Activated B cell treated with CpG ODN at 0.5 μM for 24 hours (primary cell): ENCODE measurements around the gene ARL15. TPM values are rescaled to one million over a fixed set of nuclear protein-coding genes. Genes with fewer than 3 reads are reported as not detected.

Experiments used
- ATAC-seq: fragments of 200-7000 bp; cut with Tn5 transposase; one replicate; pipeline ENCODE4 v1.10.0; 2021; ENCODE audit warnings: low read depth, mild to moderate bottlenecking, moderate library complexity
- CTCF ChIA-PET: fragments of 350-600 bp; sonication (Branson Sonifier 250); formaldehyde crosslinking; loops from one replicate; lab custom pipeline; 2021; ENCODE audit warnings: antibody characterized with exemption; lab: Charles Lee
- POLR2A ChIA-PET: fragments of 350-600 bp; sonication (Branson Sonifier 250); formaldehyde crosslinking; loops from one replicate; lab custom pipeline; 2021; ENCODE audit warnings: antibody characterized with exemption; lab: Charles Lee
- DNase-seq: peaks from one replicate; pipeline ENCODE4 v3.0.0; 2022
- H3K27ac Mint-ChIP-seq: one replicate; pipeline ENCODE4 v1.8.0; 2020; ENCODE audit warnings: mixed read lengths
- H3K27me3 Mint-ChIP-seq: one replicate; pipeline ENCODE4 v1.8.0; 2021; ENCODE audit warnings: mixed read lengths
- H3K36me3 Mint-ChIP-seq: one replicate; pipeline ENCODE4 v1.8.0; 2021; ENCODE audit warnings: low read depth, mixed read lengths
- H3K4me1 Mint-ChIP-seq: one replicate; pipeline ENCODE4 v1.8.0; 2021; ENCODE audit warnings: mixed read lengths
- H3K4me3 Mint-ChIP-seq: one replicate; pipeline ENCODE4 v1.8.0; 2020; ENCODE audit warnings: mild to moderate bottlenecking, mixed read lengths
- H3K9me3 Mint-ChIP-seq: one replicate; pipeline ENCODE4 v1.8.0; 2020; ENCODE audit warnings: mixed read lengths
- CTCF ChIP-seq: fragments of 200-600 bp; IDR thresholded peaks from one replicate; pipeline ENCODE4 v1.8.0; 2022; ENCODE audit warnings: antibody characterized with exemption, mild to moderate bottlenecking
- intact Hi-C: fragments of 100-400 bp; cut with micrococcal nuclease; formaldehyde crosslinking; loops from one replicate; pipeline ENCODE4 v1.15.1; 2024
- total RNA-seq: library from RNA; stranded (reverse); gene quantifications from 2 replicates; pipeline ENCODE4 v1.2.3, GENCODE V29; 2022

ARL15 gene
- total RNA-seq, 1 donor from 2014 or later: 17.5 TPM

DNA sequence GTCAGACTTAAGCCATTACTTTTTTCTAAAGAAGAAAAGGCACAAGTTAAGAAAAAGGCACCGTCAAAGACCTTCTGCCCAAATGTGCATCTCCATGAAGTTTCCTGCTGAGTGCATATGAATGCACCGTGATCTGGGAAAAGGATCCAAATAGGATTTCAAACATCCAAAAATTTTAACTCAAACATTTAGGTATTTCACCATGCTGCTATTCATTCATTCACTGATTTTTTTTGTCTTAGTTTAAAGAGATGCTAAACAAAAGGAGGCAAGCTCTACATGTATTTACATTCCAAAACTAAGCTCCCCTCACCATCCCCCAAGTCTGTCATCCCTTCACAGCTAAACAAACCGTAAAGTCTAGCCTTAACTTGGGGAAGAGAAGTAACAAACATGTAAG lies 291.9 kb downstream of the ARL15 start:
- no peak for ATAC-seq
- no peak for TF ChIP-seq CTCF
- Mint-ChIP-seq H3K27me3 (no peaks in the 10 kb centered on the region), H3K27ac (no peak overlapping the region), H3K9me3 (no peaks in the 10 kb centered on the region), H3K4me1 (peaks cover 4% of the 10 kb centered on the region), H3K36me3 (peaks cover 28% of the 10 kb centered on the region), H3K4me3 (no peak overlapping the region)
- ChIA-PET POLR2A (no interaction called here), CTCF (no interaction called here)
- intact Hi-C loops: no loop called here
- DNase-seq: no peak

GRCh38 chr5:54017580-54017979 lies 292.8 kb downstream of the ARL15 start:
- peaks cover 4% of the 10 kb centered on the region for H3K4me1 Mint-ChIP-seq
- no peak for TF ChIP-seq CTCF
- DNase-seq (no peak), ATAC-seq (no peak)
- H3K9me3 Mint-ChIP-seq: no peaks in the 10 kb centered on the region
- no peaks in the 10 kb centered on the region for H3K27me3 Mint-ChIP-seq
- intact Hi-C loops: no loop called here
- ChIA-PET CTCF (no interaction called here), POLR2A (no interaction called here)
- H3K36me3 Mint-ChIP-seq: peaks cover 28% of the 10 kb centered on the region
- H3K4me3 Mint-ChIP-seq: no peak overlapping the region
- H3K27ac Mint-ChIP-seq: no peak overlapping the region

GRCh38 chr5:54013556-54014194 lies 296.7 kb downstream of the ARL15 start:
- Mint-ChIP-seq H3K4me3 (no peak overlapping the region), H3K27ac (no peak overlapping the region), H3K27me3 (no peaks in the 10 kb centered on the region), H3K4me1 (no peaks in the 10 kb centered on the region), H3K36me3 (peaks cover 29% of the 10 kb centered on the region), H3K9me3 (no peaks in the 10 kb centered on the region)
- DNase-seq: no peak
- ChIA-PET POLR2A (no interaction called here), CTCF (no interaction called here)
- TF ChIP-seq CTCF: no peak
- ATAC-seq: no peak
- intact Hi-C loops: no loop called here

DNA sequence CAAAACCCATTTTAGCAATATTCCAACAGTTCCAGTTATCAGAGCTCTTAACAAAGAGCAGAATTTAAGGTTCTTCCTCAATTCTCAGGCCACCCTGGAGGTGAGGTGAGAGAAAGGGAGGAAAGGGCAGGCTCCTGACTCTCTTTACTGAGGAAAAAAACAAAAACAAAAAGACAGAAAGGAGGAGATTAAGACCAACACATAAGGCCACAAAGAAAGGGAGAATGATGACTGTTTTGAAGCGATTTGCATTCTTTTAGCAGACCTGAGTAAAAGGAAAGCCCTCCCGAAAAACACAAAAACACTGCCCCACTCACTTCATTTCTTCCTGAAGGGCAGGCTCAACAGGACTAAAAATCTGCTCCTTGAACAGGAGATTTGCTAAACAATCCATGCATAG lies 300.5 kb downstream of the ARL15 start:
- H3K4me3 Mint-ChIP-seq: no peak overlapping the region
- H3K27me3 Mint-ChIP-seq: no peaks in the 10 kb centered on the region
- no peak for TF ChIP-seq CTCF
- intact Hi-C loops: no loop called here
- H3K9me3 Mint-ChIP-seq: no peaks in the 10 kb centered on the region
- CTCF ChIA-PET: no interaction called here
- no peaks in the 10 kb centered on the region for H3K4me1 Mint-ChIP-seq
- POLR2A ChIA-PET: no interaction called here
- no peak overlapping the region for H3K27ac Mint-ChIP-seq
- peaks cover 14% of the 10 kb centered on the region for H3K36me3 Mint-ChIP-seq
- ATAC-seq (no peak), DNase-seq (no peak)

DNA sequence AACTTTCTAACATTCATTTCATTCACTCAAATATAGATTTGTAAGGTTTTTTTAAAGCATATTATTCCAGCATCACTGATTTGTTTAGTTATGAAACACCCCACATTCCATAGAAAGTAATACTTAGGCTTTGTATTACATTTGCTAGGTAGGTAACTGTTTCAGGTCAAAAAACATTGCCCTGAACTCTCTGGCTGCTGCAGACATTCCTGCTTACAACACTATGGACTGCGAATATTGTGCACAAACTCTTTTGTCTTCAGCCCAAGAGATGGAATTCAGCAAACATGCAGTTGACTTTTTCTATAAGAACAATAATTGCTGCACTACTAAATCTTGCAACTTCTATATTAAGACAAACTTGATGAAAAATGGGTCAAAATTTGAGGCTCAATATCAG lies 301.0 kb downstream of the ARL15 start:
- TF ChIP-seq CTCF: no peak
- H3K4me3 Mint-ChIP-seq: no peak overlapping the region
- ChIA-PET POLR2A (no interaction called here), CTCF (no interaction called here)
- H3K27ac Mint-ChIP-seq: no peak overlapping the region
- no peaks in the 10 kb centered on the region for H3K27me3 Mint-ChIP-seq
- H3K36me3 Mint-ChIP-seq: peaks cover 15% of the 10 kb centered on the region
- no peaks in the 10 kb centered on the region for H3K9me3 Mint-ChIP-seq
- ATAC-seq (no peak), DNase-seq (no peak)
- intact Hi-C loops: no loop called here
- no peaks in the 10 kb centered on the region for H3K4me1 Mint-ChIP-seq
